Right kidney (tissue), 1 donor: Measurements from ENCODE around the gene PIK3R2.
A peak's percentile ranks its signal among the peaks of the same experiment; 100 is the strongest.

Experiments
- DNase-seq: peaks from one replicate; pipeline ENCODE4 v3.0.0-alpha.2; 2016

The PIK3R2 gene

GRCh38 chr19:18172331-18173053, 19.5 kb downstream of the PIK3R2 start:
- DNase-seq: no peak

GRCh38 chr19:18173054-18173571, 20.1 kb downstream of the PIK3R2 start:
- no peak for DNase-seq

GRCh38 chr19:18173572-18174288, 20.8 kb downstream of the PIK3R2 start, which contains the start of gene IFI30:
TSS of gene IFI30 (plus strand) at chr19:18173813. CDS start at chr19:18173842, 29 bp downstream.
- peak; percentile 58 for DNase-seq

- no peak for DNase-seq
These were observed 22.0 kb downstream of the PIK3R2 start for GRCh38 chr19:18174983-18175382.

GRCh38 chr19:18176367-18177310, 23.7 kb downstream of the PIK3R2 start:
- DNase-seq: no peak

- DNase-seq: no peak
These were observed 27.0 kb downstream of the PIK3R2 start for GRCh38 chr19:18179957-18180356.

- DNase-seq: no peak
These were observed 30.6 kb downstream of the PIK3R2 start for GRCh38 chr19:18183529-18183928.

GRCh38 chr19:18185538-18185937, 32.6 kb downstream of the PIK3R2 start:
- no peak for DNase-seq

GRCh38 chr19:18190278-18190677, 37.3 kb downstream of the PIK3R2 start:
- no peak for DNase-seq

GRCh38 chr19:18191640-18192062, 38.7 kb downstream of the PIK3R2 start:
- DNase-seq: no peak

GRCh38 chr19:18192673-18193387, 39.9 kb downstream of the PIK3R2 start, which contains the start of gene MPV17L2:
TSS of gene MPV17L2 (plus strand) at chr19:18193218. CDS start at chr19:18193282, 64 bp downstream.
- DNase-seq: peak; percentile 91

- DNase-seq: no peak
These were observed 40.6 kb downstream of the PIK3R2 start for GRCh38 chr19:18193388-18194180.

- DNase-seq: no peak
These were observed 41.2 kb downstream of the PIK3R2 start for GRCh38 chr19:18194181-18194530.

- no peak for DNase-seq
These were observed 41.7 kb downstream of the PIK3R2 start for GRCh38 chr19:18194554-18195238.

- no peak for DNase-seq
These were observed 43.5 kb downstream of the PIK3R2 start for GRCh38 chr19:18196511-18196845.

GRCh38 chr19:18197306-18197705, 44.3 kb downstream of the PIK3R2 start:
- no peak for DNase-seq

- DNase-seq: no peak
These were observed 45.0 kb downstream of the PIK3R2 start for GRCh38 chr19:18197941-18198340.

GRCh38 chr19:18198374-18198773, 45.4 kb downstream of the PIK3R2 start:
- no peak for DNase-seq

GRCh38 chr19:18202397-18202777, 49.4 kb downstream of the PIK3R2 start:
- no peak for DNase-seq

GRCh38 chr19:18202778-18203407, 49.9 kb downstream of the PIK3R2 start:
- no peak for DNase-seq
